Brain pericyte (primary cell): Measurements from ENCODE around the gene NEO1.

Source experiments
- DNase-seq: peaks from one replicate; pipeline ENCODE4 v3.0.0-alpha.2; 2012; ENCODE audit warnings: low read depth, low spot score

The NEO1 gene

GRCh38 chr15:73353734-73354133, 301.5 kb downstream of the NEO1 start:
- DNase-seq: no peak

GRCh38 chr15:73354241-73354640, 302.0 kb downstream of the NEO1 start:
- no peak for DNase-seq
